IMR-90 (cell line): ENCODE results near the gene MRGPRE. TPM values are rescaled to one million over a fixed set of nuclear protein-coding genes. Genes with fewer than 3 reads are reported as not detected.

Experiments used
- ATAC-seq: fragments of 200-7000 bp; cut with Tn5 transposase; 2 replicates; pipeline ENCODE4 v1.9.1; 2020; ENCODE audit warnings: low read depth, mild to moderate bottlenecking, moderate library complexity
- BruUV-seq: library from RNA; stranded (reverse); fragments of 400-500 nt; replicated peaks from 2 replicates; lab custom pipeline; 2021; lab: Mats Ljungman, UMichigan
- CTCF ChIA-PET: fragments of 300-600 bp; formaldehyde crosslinking; extraction: SDS; loops from one replicate; lab custom pipeline; 2021; ENCODE audit warnings: antibody characterized with exemption; lab: Yijun Ruan, JAX
- POLR2A ChIA-PET: fragments of 300-600 bp; sonication (Branson Sonifier 250); formaldehyde crosslinking; loops from one replicate; lab custom pipeline; 2022; ENCODE audit warnings: antibody characterized with exemption; ENCODE audit not compliant: unreplicated experiment; lab: Charles Lee
- DNase-seq: peaks from one replicate; pipeline ENCODE4 v3.0.0; 2013
- H2AFZ ChIP-seq: replicated peaks from 2 replicates; pipeline ENCODE3; 2013; ENCODE audit warnings: low read length, mild to moderate bottlenecking; ENCODE audit not compliant: poor library complexity
- H2AK5ac ChIP-seq: 2 replicates; pipeline ENCODE4 v1.6.1; 2013; ENCODE audit warnings: low read depth, low read length, inconsistent platforms
- H2AK9ac ChIP-seq: replicated peaks from 2 replicates; pipeline ENCODE3; 2013; ENCODE audit warnings: mild to moderate bottlenecking, low read depth, low read length, moderate library complexity; ENCODE audit not compliant: poor library complexity
- H2BK120ac ChIP-seq: 2 replicates; pipeline ENCODE4 v1.6.1; 2013; ENCODE audit warnings: low read depth, low read length, inconsistent platforms
- H2BK15ac ChIP-seq: 3 replicates; pipeline ENCODE4 v1.6.1; 2013; ENCODE audit warnings: low read depth, low read length, inconsistent platforms
- H2BK20ac ChIP-seq: 2 replicates; pipeline ENCODE4 v1.6.1; 2013; ENCODE audit warnings: low read depth, mild to moderate bottlenecking, inconsistent platforms, low read length, moderate library complexity
- H2BK5ac ChIP-seq: 2 replicates; pipeline ENCODE4 v1.6.1; 2013; ENCODE audit warnings: mild to moderate bottlenecking, low read depth, low read length, inconsistent platforms; ENCODE audit not compliant: poor library complexity, severe bottlenecking
- H3K14ac ChIP-seq: replicated peaks from 2 replicates; pipeline ENCODE4 v1.6.1; 2013; ENCODE audit warnings: low read depth, low read length, inconsistent platforms
- H3K18ac ChIP-seq: 2 replicates; pipeline ENCODE4 v1.6.1; 2013; ENCODE audit warnings: low read depth, low read length, control low read depth
- H3K23ac ChIP-seq: 2 replicates; pipeline ENCODE4 v1.6.1; 2013; ENCODE audit warnings: low read depth, low read length, inconsistent platforms
- H3K27ac ChIP-seq: 2 replicates; pipeline ENCODE4 v1.5.1; 2013; ENCODE audit warnings: mild to moderate bottlenecking, control low read depth, low read length; ENCODE audit not compliant: insufficient read depth
- H3K27me3 ChIP-seq: 2 replicates; pipeline ENCODE4 v1.6.1; 2013; ENCODE audit warnings: low read length; ENCODE audit not compliant: control insufficient read depth, insufficient read depth
- H3K36me3 ChIP-seq: 2 replicates; pipeline ENCODE4 v1.6.1; 2013; ENCODE audit warnings: low read length, mixed read lengths; ENCODE audit not compliant: control insufficient read depth, insufficient read depth
- H3K4ac ChIP-seq: 2 replicates; pipeline ENCODE4 v1.6.1; 2013; ENCODE audit warnings: low read depth, low read length, inconsistent platforms
- H3K4me1 ChIP-seq: 2 replicates; pipeline ENCODE4 v1.6.1; 2013; ENCODE audit warnings: low read length, mixed read lengths; ENCODE audit not compliant: control insufficient read depth, insufficient read depth
- H3K4me2 ChIP-seq: 2 replicates; pipeline ENCODE4 v1.6.1; 2013; ENCODE audit warnings: low read depth, mild to moderate bottlenecking, control low read depth, low read length, moderate library complexity
- H3K4me3 ChIP-seq: 2 replicates; pipeline ENCODE4 v1.5.1; 2013; ENCODE audit warnings: low read depth, mild to moderate bottlenecking, control low read depth, low read length, moderate library complexity; ENCODE audit not compliant: insufficient read depth
- H3K56ac ChIP-seq: 2 replicates; pipeline ENCODE4 v1.6.1; 2013; ENCODE audit warnings: low read length, inconsistent platforms; ENCODE audit not compliant: insufficient read depth; ENCODE audit errors: extremely low read depth
- H3K79me1 ChIP-seq, 2 experiments: 2 replicates each; pipeline ENCODE4 v1.6.1; 2013; ENCODE audit warnings: low read length in 2 of 2, inconsistent platforms in 1 of 2, low read depth in 1 of 2
- H3K9ac ChIP-seq: 2 replicates; pipeline ENCODE4 v1.6.1; 2013; ENCODE audit warnings: low read depth, low read length, control low read depth
- H3K9me1 ChIP-seq: 2 replicates; pipeline ENCODE4 v1.6.1; 2013; ENCODE audit warnings: low read length, inconsistent platforms; ENCODE audit not compliant: insufficient read depth
- H3K9me3 ChIP-seq: 2 replicates; pipeline ENCODE4 v1.6.1; 2013; ENCODE audit warnings: low read length; ENCODE audit not compliant: control insufficient read depth, insufficient read depth
- H4K20me1 ChIP-seq: 2 replicates; pipeline ENCODE4 v1.6.1; 2013; ENCODE audit warnings: low read length, inconsistent platforms; ENCODE audit not compliant: insufficient read depth
- H4K5ac ChIP-seq: 2 replicates; pipeline ENCODE4 v1.6.1; 2013; ENCODE audit warnings: mild to moderate bottlenecking, low read depth, low read length, control low read depth
- H4K8ac ChIP-seq, 2 experiments: 2 replicates each; pipeline ENCODE4 v1.6.1; 2013; ENCODE audit warnings: low read depth in 2 of 2, low read length in 2 of 2, control low read depth in 1 of 2, inconsistent platforms in 1 of 2
- H4K91ac ChIP-seq: 2 replicates; pipeline ENCODE4 v1.6.1; 2013; ENCODE audit warnings: low read depth, low read length, inconsistent platforms; ENCODE audit not compliant: insufficient read depth
- BHLHE40 ChIP-seq: fragments of 150-350 bp; IDR thresholded peaks from 2 replicates; pipeline ENCODE4 v1.6.1; 2016; ENCODE audit warnings: mild to moderate bottlenecking, low read depth, low read length
- CHD1 ChIP-seq: IDR thresholded peaks from 2 replicates; pipeline ENCODE4 v1.6.1; 2012; ENCODE audit warnings: low read depth, low read length, improper control_type of control experiment
- CTCF ChIP-seq: conservative IDR thresholded peaks from 2 replicates; pipeline ENCODE4 v1.5.1; 2012; ENCODE audit warnings: mild to moderate bottlenecking, low read depth, low read length, improper control_type of control experiment
- FOS ChIP-seq: fragments of 150-350 bp; IDR thresholded peaks from 2 replicates; pipeline ENCODE4 v1.6.1; 2016; ENCODE audit warnings: low read depth, low read length
- MAFK ChIP-seq: IDR thresholded peaks from 2 replicates; pipeline ENCODE4 v1.6.1; 2012; ENCODE audit warnings: low read depth, low read length, improper control_type of control experiment
- POLR2A ChIP-seq: IDR thresholded peaks from 2 replicates; pipeline ENCODE4 v1.6.1; 2012; ENCODE audit warnings: mild to moderate bottlenecking, low read depth, low read length
- RFX5 ChIP-seq: IDR thresholded peaks from 2 replicates; pipeline ENCODE4 v1.8.0; 2012; ENCODE audit warnings: low read depth, mild to moderate bottlenecking, low read length, moderate library complexity
- SMC3 ChIP-seq: fragments of 150-350 bp; IDR thresholded peaks from 2 replicates; pipeline ENCODE4 v1.6.1; 2016; ENCODE audit warnings: low read depth, mild to moderate bottlenecking, antibody characterized with exemption, low read length, moderate library complexity
- WGBS, 2 experiments: methylation state at CpG; one replicate each; pipeline versions ENCODE4 v1.1.5 to v1.1.7; 2013; ENCODE audit warnings: missing lambda C conversion rate in 2 of 2; ENCODE audit not compliant: insufficient read length in 1 of 2; ENCODE audit errors: extremely low coverage in 2 of 2; 5-methylcytosine and 5-hydroxymethylcytosine counted together
- dilution Hi-C: fragments of 300-500 bp; cut with HindIII; formaldehyde crosslinking; loops from one replicate; pipeline ENCODE4 v1.14.3; 2018; ENCODE audit warnings: low sequenced_read_pairs; ENCODE audit not compliant: unreplicated experiment
- in situ Hi-C: fragments of 300-500 bp; cut with MboI; formaldehyde crosslinking; loops from 3 replicates; pipeline ENCODE4 v1.14.3; 2019; ENCODE audit warnings: low sequenced_read_pairs, inconsistent platforms, mixed read lengths
- intact Hi-C: fragments of 100-400 bp; cut with micrococcal nuclease; formaldehyde crosslinking; loops from 2 replicates; pipeline ENCODE4 v1.10.0; 2022
- polyA plus RNA-seq, 3 experiments: library from polyadenylated mRNA; depleted of rRNA; stranded (reverse); fragments of >200 nt; gene quantifications; 2 replicates each; pipeline ENCODE4 v1.2.3, GENCODE V29; 2012; ENCODE audit warnings: low replicate concordance in 1 of 3
- total RNA-seq: library from RNA; depleted of rRNA; stranded (reverse); fragments of >200 nt; gene quantifications from 2 replicates; pipeline ENCODE4 v1.2.3, GENCODE V29; 2012

MRGPRE gene
- total and polyA plus RNA-seq, 2 of the 4 experiments (the other 2 are of a cell fraction) = not detected

- H2BK15ac ChIP-seq = no peak overlapping the region
- no peak overlapping the region for H3K4ac ChIP-seq
- no peak overlapping the region for H2BK5ac ChIP-seq
- no peak overlapping the region for H3K4me3 ChIP-seq
- H4K5ac ChIP-seq = no peak overlapping the region
- no peaks in the 10 kb centered on the region for H3K79me1 ChIP-seq
- 55% methylated on average over 12 of the region's 23 CpGs; no CpG with 5 or more reads in 1 of the 2 experiments for WGBS, 2 experiments
- no peak overlapping the region for H4K91ac ChIP-seq
- no peak overlapping the region for H3K4me2 ChIP-seq
- ATAC-seq (no peak), DNase-seq (no peak)
- H2AK9ac ChIP-seq = no peak overlapping the region
- H2BK120ac ChIP-seq = no peak overlapping the region
- H3K56ac ChIP-seq = no peak overlapping the region
- no peaks in the 10 kb centered on the region for H3K9me1 ChIP-seq
- H3K4me1 ChIP-seq = no peaks in the 10 kb centered on the region
- H2BK20ac ChIP-seq = no peak overlapping the region
- H3K27ac ChIP-seq = no peak overlapping the region
- dilution Hi-C loops (no loop called here), in situ Hi-C loops (no loop called here), intact Hi-C loops (no loop called here)
- peak overlapping the region; percentile 21 for H2AFZ ChIP-seq
- POLR2A ChIA-PET = no interaction called here
- no peak overlapping the region for H3K18ac ChIP-seq
- no peak overlapping the region for H4K8ac ChIP-seq
- no peak overlapping the region; the same call in 1 of the 2 replicates for H2AK5ac ChIP-seq
- H3K14ac ChIP-seq = no peak overlapping the region
- no peaks in the 10 kb centered on the region for H3K9me3 ChIP-seq
- no peak overlapping the region for H3K9ac ChIP-seq
- BruUV-seq = no TSS peak
- H3K36me3 ChIP-seq = no peaks in the 10 kb centered on the region
- no peak for TF ChIP-seq POLR2A
- TF ChIP-seq MAFK = no peak
- TF ChIP-seq CHD1 = no peak
- no peak for TF ChIP-seq SMC3
- no peak for TF ChIP-seq CTCF
- TF ChIP-seq RFX5 = no peak
- TF ChIP-seq BHLHE40 = no peak
- TF ChIP-seq FOS = no peak
- CTCF ChIA-PET = no interaction called here
- H3K27me3 ChIP-seq = peaks cover 61% of the 10 kb centered on the region
- no peak overlapping the region for H3K23ac ChIP-seq
- H4K20me1 ChIP-seq = no peaks in the 10 kb centered on the region
These were observed 35.8 kb downstream of the MRGPRE start for GRCh38 chr11:3196161-3197043.
